ENCODE measurements around the gene DBF4B.

GRCh38 chr17:44795928-44796327 lies 87.5 kb downstream of the DBF4B start:
- no peak for TF ChIP-seq EGR1 (IDR thresholded peaks at IDR 0.05; ENCODE audit: low read depth)
- TF ChIP-seq, protein P1, sequence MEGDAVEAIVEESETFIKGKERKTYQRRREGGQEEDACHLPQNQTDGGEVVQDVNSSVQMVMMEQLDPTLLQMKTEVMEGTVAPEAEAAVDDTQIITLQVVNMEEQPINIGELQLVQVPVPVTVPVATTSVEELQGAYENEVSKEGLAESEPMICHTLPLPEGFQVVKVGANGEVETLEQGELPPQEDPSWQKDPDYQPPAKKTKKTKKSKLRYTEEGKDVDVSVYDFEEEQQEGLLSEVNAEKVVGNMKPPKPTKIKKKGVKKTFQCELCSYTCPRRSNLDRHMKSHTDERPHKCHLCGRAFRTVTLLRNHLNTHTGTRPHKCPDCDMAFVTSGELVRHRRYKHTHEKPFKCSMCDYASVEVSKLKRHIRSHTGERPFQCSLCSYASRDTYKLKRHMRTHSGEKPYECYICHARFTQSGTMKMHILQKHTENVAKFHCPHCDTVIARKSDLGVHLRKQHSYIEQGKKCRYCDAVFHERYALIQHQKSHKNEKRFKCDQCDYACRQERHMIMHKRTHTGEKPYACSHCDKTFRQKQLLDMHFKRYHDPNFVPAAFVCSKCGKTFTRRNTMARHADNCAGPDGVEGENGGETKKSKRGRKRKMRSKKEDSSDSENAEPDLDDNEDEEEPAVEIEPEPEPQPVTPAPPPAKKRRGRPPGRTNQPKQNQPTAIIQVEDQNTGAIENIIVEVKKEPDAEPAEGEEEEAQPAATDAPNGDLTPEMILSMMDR (IDR thresholded peaks at IDR 0.05 in 2 of 3, conservative IDR thresholded peaks at IDR 0.05 in 1 of 3; ENCODE audit: borderline replicate concordance in 1 of 3, insufficient read depth in 1 of 3, low read depth in 2 of 3, low read length in 2 of 3) = no peak
- TF ChIP-seq POLR2A (IDR thresholded peaks at IDR 0.05; ENCODE audit: borderline replicate concordance, extremely low read depth, insufficient read depth, insufficient read length) = no peak
- no peak for TF ChIP-seq SRF (IDR thresholded peaks at IDR 0.05; ENCODE audit: low read depth)
- TF ChIP-seq EZH2phosphoT487 (IDR thresholded peaks at IDR 0.05; ENCODE audit: borderline replicate concordance) = no peak
- TF ChIP-seq POLR2AphosphoS5 (IDR thresholded peaks at IDR 0.05; ENCODE audit: low read depth, low read length) = no peak
- no peak for TF ChIP-seq RAD21 (IDR thresholded peaks at IDR 0.05; ENCODE audit: low read depth)
- no peak for TF ChIP-seq SP1 (IDR thresholded peaks at IDR 0.05; ENCODE audit: low read depth)
- TF ChIP-seq, protein P2, sequence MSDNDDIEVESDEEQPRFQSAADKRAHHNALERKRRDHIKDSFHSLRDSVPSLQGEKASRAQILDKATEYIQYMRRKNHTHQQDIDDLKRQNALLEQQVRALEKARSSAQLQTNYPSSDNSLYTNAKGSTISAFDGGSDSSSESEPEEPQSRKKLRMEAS (IDR thresholded peaks at IDR 0.05) = no peak
- TF ChIP-seq JUND (IDR thresholded peaks at IDR 0.05) = no peak
- TF ChIP-seq EZH2 (IDR thresholded peaks at IDR 0.05) = no peak
